GM12891 (cell line): ENCODE data around the gene LRRC59.
"Not testable (repeated sequence)": the region's sequence is repeated elsewhere in the genome, so short reads cannot be mapped to it uniquely, and the experiment has no call there.

Experiments used
- DNase-seq: peaks from one replicate; pipeline ENCODE4 v3.0.0; 2011; ENCODE audit warnings: low spot score; ENCODE audit not compliant: insufficient read length
- FAIRE-seq: peaks from 2 replicates; lab custom pipeline; 2011; peaks lifted over from hg19 to GRCh38; lab: Jason Lieb, UNC
- PAX5 ChIP-seq: IDR thresholded peaks from 2 replicates; pipeline ENCODE4 v1.6.1; 2011; ENCODE audit warnings: low read length, moderate library complexity, mild to moderate bottlenecking; ENCODE audit not compliant: insufficient read depth, severe bottlenecking
- POLR2A ChIP-seq: IDR thresholded peaks from 2 replicates; pipeline ENCODE4 v1.6.1; 2011; ENCODE audit warnings: low read depth, low read length, control low read depth
- POLR2AphosphoS5 ChIP-seq: IDR thresholded peaks from 2 replicates; pipeline ENCODE4 v1.6.1; 2011; ENCODE audit warnings: low read depth, low read length, control low read depth
- POU2F2 ChIP-seq: IDR thresholded peaks from 2 replicates; pipeline ENCODE4 v1.6.1; 2011; ENCODE audit warnings: low read depth, mild to moderate bottlenecking, control low read depth, low read length, moderate library complexity
- SPI1 ChIP-seq: IDR thresholded peaks from 2 replicates; pipeline ENCODE4 v1.6.1; 2011; ENCODE audit warnings: low read depth, low read length, control low read depth
- TAF1 ChIP-seq: IDR thresholded peaks from 2 replicates; pipeline ENCODE4 v1.6.1; 2011; ENCODE audit warnings: low read depth, low read length, control low read depth

LRRC59 gene

GRCh38 chr17:50345432-50346312 is 51.7 kb downstream of the LRRC59 start, which contains the start of gene XYLT2:
Gene XYLT2, plus strand, starts transcription at chr17:50346126. Its CDS starts 15 bp downstream, at chr17:50346141.
- FAIRE-seq, result peak; percentile 93

GRCh38 chr17:50344731-50345365 is 52.5 kb downstream of the LRRC59 start:
- peak; percentile 40 for FAIRE-seq
- TF ChIP-seq PAX5 (no peak), TAF1 (no peak), SPI1 (no peak), POLR2A (no peak)
- no peak for DNase-seq

More at GRCh38 chr17:50345432-50346312, 51.7 kb downstream of the LRRC59 start, which contains the start of gene XYLT2:
- peak; percentile 98 for DNase-seq
- no peak for TF ChIP-seq POU2F2
- peak; percentile 74 for TF ChIP-seq TAF1
- no peak for TF ChIP-seq PAX5
- peak; percentile 66; the same call in 1 of the 2 replicates for TF ChIP-seq POLR2A
- peak; percentile 60; the same call in 1 of the 2 replicates for TF ChIP-seq POLR2AphosphoS5
- no peak for TF ChIP-seq SPI1

DNA sequence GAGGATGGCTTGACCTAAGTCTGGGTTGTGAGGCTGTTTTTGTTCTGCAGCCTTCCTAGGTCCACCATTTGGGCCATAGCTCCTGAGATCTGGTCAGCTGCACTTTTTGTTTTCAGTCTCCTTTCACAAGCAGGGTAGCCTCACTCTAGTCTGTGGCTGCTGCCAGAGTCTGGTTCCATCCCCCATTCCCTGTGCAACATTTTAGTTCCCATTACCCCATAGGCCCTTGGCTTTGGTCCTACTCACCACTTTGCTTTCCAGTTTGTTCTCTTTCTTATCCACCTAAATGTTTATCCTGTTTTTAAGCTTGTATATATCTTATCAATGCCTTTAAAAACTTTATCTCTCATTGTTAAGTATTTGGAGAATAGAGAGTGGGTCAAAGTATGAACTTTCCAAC is 57.9 kb downstream of the LRRC59 start:
- TF ChIP-seq POLR2AphosphoS5, result no peak
- TF ChIP-seq PAX5, result no peak
- no peak for TF ChIP-seq POLR2A
- no peak for TF ChIP-seq SPI1
- no peak for TF ChIP-seq TAF1
- TF ChIP-seq POU2F2, result no peak
- no peak for FAIRE-seq
- DNase-seq, result no peak

DNA sequence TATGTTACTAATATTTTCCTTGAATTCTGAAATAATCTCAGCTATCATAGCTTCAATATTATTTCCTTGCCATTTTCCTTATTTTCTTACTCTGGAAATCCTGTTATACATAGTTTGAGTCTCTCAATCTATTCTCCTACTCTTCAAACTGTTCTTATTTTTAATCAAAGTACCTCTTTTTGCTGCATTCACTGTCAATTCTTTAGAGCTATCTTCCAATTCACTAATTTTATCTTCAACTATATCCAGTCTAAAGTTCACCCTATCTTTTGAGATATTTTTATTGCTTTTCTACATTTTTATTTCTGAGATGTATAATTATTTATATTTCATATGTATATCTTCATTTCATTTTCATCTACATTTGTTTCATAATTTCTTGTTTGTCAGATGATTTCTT is 58.7 kb downstream of the LRRC59 start:
- DNase-seq (no peak), FAIRE-seq (no peak)
- TF ChIP-seq TAF1, result no peak
- TF ChIP-seq POU2F2, result no peak
- no peak for TF ChIP-seq SPI1
- no peak for TF ChIP-seq POLR2AphosphoS5
- no peak for TF ChIP-seq PAX5
- no peak for TF ChIP-seq POLR2A

- TF ChIP-seq POLR2AphosphoS5, result no peak
- TF ChIP-seq SPI1, result no peak
- DNase-seq (no peak), FAIRE-seq (no peak)
These were observed 59.4 kb downstream of the LRRC59 start for GRCh38 chr17:50337956-50338355.

- not testable (repeated sequence) for DNase-seq
- peak; percentile 45 for FAIRE-seq
These were observed 63.8 kb downstream of the LRRC59 start for GRCh38 chr17:50333291-50334057.

DNA sequence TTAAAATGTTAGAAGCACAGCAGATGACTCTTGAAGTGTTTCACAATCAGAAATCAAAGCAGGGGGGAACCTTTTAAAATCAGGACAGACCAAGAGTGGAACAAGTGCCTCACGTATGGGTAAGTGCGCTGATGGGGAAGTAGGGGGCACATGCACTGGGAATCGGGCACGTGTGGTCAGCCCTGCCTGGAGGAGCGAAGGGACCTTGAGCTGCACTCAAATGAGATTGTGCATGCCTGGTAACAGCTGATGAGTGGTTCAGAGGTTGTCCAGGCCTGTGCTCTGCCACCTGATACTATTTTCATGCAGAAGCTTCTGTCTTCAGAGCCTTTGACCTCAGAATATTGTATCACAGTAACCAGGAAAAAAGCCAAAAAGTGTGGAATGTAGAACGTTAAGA is 65.1 kb downstream of the LRRC59 start:
- FAIRE-seq, result no peak
- TF ChIP-seq PAX5 (no peak), POLR2AphosphoS5 (no peak), SPI1 (no peak), TAF1 (no peak), POLR2A (no peak), POU2F2 (no peak)
- DNase-seq, result no peak
